Erythroblast (primary cell): Measurements from ENCODE around the gene RAB20.

ENCODE experiments used
- GATA1 ChIP-seq: IDR thresholded peaks from 2 replicates; pipeline ENCODE4 v1.6.1; 2011; ENCODE audit warnings: low read depth, mild to moderate bottlenecking, control low read depth, low read length, moderate library complexity
- POLR2A ChIP-seq: IDR thresholded peaks from 2 replicates; pipeline ENCODE4 v1.6.1; 2011; ENCODE audit warnings: mild to moderate bottlenecking, low read length

DNA sequence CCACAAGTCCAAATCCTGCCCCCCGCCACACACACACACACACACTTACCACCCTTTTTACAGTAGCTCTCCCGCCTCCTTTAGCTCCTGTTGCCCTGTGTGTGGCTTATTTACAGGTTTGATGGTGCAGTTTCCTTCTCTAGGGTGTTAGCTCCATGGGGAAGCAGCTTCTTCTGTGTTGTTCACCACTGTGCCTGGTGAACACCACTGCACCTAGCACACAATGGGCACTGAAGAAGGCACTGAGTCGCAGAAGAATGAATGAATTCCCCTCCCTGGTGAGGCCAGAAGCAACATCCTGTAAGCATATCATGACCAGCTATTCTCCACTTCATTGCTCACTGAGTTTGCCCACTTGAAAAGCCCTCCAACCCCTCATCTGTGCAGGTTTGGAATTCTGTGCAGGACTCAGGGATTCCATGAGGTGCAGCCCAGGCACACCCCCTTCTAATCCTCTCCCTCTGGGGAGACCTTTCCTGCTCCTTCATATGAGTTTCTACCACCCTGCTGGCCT lies 3.0 kb upstream of the RAB20 start:
- TF ChIP-seq POLR2A (no peak), GATA1 (no peak)
